ENCODE data around the gene MICU2.

MICU2 gene, protein sequence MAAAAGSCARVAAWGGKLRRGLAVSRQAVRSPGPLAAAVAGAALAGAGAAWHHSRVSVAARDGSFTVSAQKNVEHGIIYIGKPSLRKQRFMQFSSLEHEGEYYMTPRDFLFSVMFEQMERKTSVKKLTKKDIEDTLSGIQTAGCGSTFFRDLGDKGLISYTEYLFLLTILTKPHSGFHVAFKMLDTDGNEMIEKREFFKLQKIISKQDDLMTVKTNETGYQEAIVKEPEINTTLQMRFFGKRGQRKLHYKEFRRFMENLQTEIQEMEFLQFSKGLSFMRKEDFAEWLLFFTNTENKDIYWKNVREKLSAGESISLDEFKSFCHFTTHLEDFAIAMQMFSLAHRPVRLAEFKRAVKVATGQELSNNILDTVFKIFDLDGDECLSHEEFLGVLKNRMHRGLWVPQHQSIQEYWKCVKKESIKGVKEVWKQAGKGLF

DNA sequence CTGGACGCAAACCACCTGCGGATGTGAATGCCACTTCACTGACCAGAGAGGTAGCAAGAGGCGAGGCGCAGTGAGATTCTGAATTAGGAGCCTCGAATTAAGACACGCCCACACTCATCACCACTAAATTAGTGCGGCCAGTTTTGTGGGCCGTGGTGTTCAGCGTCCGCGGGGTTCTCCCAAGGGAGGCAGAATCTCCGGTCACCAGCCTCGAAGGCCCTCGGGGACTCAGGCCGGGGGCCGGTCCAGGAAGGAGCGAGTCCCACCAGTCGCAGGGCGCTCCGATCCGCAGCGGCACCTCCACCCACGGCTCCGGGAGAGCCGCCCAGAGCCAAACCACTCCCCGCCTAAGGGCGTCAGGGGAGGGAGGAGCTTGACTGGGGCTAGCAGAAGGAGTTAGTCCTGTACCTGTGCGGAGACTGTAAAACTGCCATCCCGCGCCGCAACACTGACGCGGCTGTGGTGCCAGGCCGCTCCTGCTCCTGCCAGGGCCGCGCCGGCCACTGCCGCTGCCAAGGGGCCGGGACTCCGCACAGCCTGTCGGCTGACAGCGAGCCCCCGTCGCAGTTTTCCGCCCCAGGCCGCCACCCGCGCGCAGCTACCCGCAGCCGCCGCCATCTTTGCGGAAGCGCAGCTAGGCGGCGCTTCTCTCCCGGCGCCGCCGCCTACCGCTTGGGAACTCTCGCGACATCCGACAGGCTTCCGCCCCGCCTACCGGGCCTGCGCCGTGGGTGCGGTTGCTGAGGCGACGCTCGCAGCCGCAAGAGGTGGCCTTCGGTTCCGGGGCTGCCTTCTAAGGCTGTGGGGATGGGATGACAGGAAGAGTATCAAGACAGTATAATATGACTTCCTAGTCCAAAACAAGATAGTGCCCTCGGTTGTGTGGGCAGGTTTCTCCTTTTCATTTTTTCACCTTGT, at the start of gene MICU2:
TSS of gene MICU2 (minus strand) at position 640 of the 918 bp plus-strand sequence. CDS start at position 618, 22 bp downstream.
- peak; percentile 65 for DNase-seq

DNA sequence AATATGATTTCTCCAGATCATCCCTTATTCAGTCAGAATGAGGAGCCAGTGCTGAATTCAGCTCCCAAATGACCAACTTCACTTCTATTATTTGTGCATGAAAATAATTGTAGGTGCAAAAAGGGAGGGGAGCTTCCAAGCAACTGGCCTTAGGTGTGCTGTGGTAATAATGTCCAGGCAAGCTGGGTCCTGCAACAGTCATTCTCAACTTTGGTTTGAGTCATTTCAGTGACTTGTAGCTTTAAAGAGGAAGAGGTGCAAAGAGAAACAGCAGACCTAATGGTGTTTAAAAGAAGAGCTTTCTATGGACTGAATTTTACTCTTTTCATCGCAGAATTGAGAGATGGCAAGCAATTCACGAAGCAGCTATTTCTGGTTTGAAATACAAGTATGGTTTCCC, 37.7 kb upstream of the MICU2 start:
- no peak for DNase-seq

DNA sequence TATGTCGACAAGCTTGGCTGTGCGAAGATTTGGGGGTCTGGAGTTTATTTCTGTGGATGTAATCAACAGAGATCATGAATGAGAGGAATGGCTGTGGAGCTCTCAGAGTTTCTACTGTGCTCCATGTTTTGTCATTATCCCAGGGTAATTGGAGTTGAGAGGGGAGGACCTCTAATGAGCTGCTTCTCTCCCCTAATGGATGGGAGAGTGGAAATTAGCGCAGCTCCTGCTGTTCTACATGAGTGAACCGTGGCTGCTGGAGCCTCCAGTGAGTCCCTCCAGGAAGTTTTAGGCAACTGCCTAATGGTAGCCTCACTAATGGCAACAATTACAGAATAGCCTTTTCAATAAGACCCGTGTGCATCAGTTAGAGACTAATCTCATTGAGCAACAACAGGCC, 35.6 kb upstream of the MICU2 start:
- DNase-seq, result no peak

DNA sequence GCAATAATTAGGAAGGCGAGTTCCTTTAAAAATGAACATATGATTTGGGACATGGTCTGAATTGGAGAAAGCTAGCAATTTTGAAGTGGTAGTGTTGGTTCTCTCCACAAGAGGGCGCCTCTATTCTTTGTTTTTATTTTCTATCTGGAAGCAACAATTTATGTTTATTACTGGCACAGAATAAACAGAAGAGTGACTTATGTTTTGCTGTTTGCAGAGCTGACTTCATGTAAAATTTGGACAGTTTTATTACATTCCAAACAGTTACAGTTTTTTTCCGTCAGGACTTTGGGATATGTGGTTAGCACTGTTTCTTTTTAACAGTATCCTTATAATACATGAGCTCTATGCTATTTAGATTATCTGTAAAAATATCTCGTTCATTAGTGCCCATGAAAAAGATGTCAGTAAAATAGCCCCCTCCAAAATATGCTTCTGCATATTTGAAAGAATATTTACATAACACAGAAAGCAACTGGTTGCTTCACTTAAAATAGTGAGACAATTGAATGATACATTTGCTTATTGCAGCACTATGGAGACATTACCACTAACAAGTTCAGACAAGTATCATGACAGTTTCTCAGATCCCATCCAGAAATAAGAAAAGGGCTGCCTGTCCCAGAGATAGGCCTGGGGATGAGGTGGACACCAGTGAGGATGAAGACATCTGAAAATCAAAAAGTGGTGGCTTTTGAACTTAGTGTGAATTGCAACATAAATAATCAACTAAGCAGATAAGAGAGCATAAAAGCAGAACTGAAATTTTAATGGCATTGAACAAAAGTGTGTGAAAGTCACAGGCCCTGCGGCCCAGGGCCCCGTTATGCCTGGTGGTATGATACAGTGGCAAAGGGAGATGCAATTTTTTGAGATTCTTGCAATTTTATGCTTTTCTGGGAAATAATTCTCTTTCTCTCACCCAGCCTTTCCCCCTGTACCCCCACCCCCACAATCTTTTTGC, 34.6 kb upstream of the MICU2 start:
- no peak for DNase-seq

DNA sequence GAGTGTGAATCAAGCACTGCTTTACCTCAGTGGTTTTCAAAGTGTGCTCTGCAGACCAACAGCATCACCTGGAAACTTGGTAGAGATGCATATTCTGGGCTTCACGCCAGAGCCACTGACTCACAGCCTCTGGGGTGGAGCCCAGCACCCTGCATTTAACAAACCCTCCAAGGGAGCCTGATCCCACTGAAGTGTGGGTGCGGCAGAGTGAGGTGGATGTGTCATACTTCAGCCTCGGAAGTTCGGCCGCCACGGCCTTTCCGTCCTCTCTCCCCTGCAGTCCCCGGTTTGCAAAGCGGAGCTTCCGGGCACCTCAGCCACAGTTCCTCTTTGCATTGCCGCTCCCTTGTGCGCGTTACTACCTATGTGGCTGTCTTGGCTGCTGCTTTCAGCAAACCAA, 33.3 kb upstream of the MICU2 start:
- no peak for DNase-seq

DNA sequence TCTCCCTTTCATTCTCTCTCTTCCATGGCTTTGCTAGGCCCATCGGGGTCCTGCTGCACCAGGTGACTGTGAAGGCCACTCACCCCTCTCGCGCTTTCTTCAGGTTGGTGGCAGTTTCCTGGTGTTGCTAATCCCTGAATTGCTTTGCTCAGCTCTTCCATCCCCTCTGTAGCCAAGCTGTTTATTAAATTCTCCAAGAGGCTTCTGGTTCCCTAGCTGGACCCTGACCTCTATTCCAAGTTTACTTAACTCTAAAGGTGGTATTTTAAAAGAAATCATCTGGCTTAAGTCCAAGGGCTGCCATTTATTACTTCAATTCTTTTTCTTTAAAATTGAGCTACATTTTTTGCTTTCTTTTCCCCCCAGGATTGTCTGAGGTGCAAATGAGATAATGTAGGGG, 32.7 kb upstream of the MICU2 start:
- DNase-seq, result no peak

DNA sequence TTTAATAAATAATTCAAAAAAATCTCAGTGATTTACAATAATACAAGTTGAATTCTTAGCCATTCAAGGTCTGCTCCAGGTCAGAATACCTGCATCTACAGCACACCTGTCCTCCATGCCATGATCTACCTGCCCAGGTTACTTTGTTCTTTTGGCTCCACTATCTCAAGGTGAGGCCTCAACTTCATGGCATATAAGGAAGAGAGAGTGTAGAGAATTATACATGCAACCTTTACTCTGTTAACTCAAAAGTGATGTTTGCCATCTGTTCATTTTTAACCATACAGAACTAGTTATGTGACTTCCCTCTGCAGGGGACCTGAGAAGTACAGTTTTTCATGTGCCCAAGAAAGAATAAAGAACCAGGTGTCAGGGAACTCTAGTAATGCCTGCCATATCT, 28.2 kb upstream of the MICU2 start:
- DNase-seq, result no peak

DNA sequence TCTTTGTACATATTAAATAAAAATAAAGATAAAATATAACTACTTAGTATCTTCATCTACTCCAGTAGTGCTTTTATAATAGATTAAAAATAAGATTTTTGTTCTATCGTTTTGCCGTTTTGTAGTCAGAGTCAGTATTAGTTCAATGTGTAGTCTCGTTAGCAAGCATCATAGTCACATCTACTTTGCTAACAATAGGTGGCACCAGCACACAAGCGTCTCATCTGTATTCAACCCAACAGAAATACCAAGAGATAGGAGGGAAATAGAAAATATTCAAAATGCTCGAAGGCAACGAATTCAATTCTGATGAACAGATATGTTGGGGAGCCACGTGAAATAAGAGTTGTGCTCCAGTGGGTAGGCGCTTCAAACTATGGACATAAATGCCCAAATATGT, 21.4 kb upstream of the MICU2 start:
- DNase-seq, result no peak

DNA sequence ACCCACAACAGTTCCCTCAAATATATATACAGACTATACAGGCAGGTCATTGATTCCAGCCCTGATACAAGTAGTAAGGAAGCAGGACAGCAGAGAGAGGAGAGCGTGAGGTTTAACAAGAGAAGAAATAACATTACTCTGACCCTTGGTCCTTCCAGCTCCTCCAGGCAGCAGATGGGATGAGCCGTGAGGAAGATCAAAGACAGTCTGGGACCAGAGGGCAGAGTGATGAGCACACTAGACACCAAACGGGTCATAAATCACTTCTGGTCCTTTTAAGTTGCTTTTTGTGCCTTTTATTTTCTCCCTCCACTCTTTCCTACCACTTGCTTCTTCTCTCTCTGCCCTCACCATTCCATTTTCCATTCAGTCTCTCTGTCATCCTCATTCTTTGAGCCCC, 16.9 kb upstream of the MICU2 start:
- DNase-seq, result no peak

DNA sequence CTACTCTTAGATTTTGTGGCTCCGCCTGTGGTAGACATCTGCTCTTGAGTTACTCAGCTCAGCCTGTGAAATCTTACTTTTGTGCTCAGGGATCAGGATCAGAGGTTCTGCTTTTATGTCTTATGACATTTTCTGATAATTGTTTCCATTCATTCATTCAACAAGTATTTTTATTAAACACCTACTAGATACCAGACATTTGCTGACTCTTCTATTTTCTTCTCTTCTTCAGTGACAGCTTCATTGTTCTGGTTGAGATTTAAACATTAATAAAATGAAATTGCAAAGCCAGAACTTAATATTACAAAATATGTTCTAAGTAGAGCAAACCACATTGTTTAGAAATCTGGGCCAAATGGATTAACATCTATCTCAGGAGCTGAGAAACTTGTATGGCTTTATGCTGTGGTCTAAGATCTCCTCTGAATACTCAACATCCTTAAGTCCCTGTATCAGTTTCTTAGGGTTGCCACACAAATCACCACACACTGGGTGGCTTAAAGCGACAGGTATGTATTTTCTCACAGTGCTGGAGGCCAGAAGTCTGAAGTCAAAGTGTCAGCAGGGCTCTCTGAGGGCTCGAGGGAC, 15.8 kb upstream of the MICU2 start:
- no peak for DNase-seq

DNA sequence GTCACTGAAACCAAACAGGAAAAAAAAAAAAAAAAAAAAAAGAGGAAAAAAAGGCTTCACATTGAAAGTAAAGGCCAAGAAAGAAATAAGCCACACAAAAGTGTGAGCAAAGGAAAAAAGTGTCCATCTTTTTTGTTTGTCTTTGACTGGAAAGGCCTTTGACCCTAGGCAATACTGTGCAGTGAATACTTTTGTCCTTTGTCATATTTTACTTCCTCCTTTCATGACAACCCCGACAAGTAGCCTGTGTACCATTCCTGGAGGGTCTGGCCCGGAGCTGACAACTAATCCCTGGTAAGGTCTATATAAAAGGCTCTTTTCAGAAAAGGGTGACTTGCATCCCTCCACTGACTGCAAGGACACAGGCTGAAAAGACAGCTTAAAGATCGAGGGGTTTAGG, 12.9 kb upstream of the MICU2 start:
- no peak for DNase-seq

DNA sequence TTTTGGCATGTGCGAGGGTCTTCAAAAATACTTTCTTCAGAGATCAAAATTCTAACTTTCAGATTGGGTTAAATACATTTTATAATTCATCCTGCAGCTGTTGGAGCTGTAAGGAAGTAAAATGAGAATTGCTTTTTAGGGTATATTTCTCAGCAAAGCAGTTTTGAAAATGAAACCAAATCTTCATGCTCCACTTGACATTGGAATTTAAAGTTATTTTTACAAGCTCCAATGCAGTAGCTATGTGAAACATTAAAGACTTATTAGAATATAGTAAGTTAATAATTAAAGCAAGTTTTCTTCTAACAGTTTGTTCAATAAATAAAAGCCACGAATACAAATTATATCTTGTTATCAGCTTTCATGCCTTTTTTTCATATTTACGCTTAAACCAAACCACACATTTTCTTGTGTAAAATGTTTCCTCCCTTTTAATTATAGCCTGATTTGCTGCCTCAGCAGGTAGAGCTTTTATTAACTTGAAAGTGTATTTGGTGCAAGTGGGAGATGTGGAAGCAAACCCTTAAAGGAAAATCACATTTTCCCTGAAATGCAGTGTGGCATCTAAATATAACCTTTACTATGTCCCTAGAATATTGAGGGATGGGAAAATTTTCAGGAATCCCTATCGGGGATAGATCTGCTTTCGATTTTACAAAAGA, 12.4 kb upstream of the MICU2 start:
- no peak for DNase-seq

DNA sequence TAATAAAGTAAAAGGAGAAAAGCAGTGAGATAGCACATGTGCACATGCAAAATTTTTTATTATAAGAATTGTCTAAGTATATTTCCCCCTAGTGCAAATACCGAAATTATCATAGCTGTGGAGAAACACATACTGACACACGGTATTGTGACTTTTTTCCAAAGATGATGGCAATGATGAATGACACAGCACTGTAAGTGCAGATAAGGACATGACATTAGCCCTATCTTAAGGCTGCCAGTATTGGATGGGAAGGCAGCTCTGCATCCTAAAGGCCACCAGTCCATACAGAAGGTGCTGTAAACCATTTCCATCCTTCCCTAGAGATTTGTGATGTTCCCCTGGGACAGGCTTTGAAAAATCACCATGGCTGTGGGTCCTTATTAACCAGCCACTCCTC, 11.5 kb upstream of the MICU2 start:
- DNase-seq, result no peak

DNA sequence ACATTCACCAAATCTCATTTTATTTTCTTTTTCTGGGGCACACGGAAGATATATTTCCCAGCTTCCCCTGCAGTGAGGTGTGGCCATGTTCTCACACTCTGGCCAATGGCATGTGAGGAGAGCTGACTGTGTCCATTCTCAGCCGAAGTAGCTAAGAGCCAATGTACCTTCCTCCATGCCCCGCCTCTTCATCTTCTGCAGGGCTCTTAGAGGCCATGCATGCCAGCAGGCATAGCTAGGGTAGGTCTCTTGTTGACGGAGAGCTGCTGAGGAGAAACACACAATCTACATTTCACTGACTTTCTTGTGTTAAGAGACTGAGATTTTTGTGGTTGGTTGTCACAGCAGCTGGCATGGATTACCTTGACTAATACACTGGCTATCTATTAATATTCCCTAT, 9.8 kb upstream of the MICU2 start:
- no peak for DNase-seq

DNA sequence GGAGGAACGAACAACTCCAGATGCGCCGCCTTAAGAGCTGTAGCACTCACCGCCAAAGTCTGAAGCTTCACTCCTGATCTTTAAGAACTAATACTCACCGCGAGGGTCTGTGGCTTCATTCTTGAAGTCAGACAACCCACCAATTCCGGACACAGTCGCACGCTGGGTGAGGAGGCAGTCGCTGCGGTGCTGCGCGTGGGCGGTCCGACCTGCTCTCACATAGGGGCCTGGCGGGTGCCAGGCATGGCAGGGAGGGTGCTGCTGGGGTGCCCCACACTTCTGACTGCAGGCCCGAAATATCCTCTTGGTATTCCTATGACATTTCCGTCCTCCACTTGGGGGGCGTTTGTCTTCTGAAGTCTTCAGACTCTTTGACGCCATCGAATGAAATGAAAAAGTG, 7.4 kb upstream of the MICU2 start:
- no peak for DNase-seq

DNA sequence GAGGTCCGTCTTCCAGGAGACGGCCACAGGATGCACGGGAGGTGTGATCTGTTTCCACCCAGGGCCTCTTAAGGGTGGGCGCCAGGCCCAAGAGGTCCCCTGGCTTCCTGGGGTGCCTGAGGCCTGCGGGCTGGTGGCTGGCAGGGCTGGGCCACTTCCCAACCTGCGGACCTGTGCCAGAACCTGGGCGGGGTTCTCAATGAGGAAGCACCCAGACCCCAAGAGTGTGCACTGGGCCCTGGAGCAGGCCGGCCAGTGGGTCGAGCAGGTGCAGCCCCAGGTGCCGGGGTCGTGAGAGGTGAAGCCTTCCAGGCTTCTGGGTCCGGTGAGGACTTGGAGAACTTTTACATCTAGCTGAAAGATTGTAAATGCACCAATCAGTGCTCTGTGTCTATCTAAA, 6.7 kb upstream of the MICU2 start:
- no peak for DNase-seq

DNA sequence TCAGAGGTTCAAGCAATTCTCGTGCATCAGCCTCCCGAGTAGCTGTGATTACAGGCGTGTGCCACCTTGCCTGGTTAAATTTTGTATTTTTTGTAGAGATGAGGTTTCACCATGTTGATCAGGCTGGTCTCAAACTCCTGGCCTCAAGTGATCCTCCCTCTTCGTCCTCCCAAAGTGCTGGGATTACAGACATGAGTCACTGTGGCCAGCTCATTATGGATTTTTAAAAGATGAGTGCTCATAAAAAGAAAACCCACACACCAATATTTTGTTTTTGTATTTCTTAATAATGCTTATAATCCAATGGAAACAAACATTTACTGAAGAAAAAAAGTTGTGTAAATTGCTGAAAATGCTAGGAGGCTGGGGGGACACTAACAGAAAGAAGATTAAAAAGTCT, 5.0 kb upstream of the MICU2 start:
- no peak for DNase-seq

DNA sequence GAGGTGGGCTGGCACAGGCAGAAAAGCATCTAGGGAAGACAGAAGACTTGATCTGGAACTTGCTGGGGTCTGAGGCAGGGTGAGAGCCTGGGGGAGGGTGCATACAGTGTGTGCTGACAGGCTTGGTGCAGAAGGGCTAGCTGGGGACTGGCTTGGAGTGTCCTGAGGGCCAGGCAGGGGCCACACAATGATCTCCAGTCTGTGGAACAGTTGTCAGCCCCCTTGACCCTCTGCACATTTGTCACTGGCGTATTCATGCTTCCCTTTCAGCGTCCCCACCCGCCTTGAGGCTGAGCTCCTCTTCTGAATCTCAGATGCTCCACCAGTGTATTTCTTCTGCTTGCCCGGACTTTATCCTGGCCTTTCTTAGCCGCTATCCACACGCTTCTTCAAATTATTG, 2.8 kb upstream of the MICU2 start:
- DNase-seq, result no peak

DNA sequence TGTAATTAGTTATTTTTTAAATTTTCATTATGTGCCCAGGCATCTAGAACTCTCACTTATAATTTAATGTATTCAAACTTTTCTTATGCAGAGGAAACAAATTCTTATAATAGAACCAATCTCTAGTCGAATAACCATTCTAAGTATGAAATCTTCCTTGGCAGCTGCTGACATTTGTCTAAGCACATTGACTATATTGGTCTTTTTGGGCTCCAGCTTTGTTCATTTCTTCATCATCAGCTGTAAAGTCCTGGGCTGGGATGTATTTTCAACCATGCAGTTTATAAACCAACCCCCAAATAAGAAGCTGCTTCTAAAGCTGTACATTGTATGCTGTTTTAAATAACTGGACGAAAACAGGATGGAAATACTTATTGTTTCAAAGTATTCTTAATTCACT, 2.3 kb upstream of the MICU2 start:
- DNase-seq, result no peak

DNA sequence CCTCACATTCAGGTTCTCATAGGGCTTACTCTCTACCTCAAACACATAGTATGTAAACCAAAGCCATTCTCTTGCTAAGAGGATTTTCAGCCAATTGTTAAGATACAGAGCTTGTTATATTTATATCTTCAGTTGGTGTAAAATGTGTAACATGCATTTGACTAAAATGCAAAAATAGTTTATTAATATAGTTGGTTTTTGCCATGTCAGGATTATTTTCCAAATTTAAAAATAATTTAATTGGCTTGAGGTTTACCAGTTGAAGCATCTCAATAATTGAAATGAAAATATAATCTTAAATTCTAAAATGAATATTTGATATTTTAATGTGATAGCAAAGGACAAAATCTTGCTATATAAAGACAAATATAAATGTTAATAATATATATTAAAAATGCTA, 7.2 kb downstream of the MICU2 start:
- no peak for DNase-seq

DNA sequence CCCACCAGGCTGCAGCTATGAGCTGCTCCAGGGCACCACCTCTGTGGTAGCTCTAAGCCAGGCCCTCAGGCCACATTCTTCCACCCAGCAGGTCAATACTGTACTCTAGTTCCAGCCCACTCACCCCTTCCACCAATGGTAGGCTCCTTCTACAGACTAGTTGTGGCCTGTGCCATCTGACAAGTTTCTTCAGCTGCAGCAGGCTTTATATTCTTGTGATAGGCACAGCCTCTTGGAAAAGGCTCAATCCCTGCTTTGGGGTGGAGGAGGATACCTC, 8.5 kb downstream of the MICU2 start:
- DNase-seq, result no peak
